GM23338 (cell line): Measurements from ENCODE around the gene GAS6. TPM values are rescaled to one million over a fixed set of nuclear protein-coding genes. Genes with fewer than 3 reads are reported as not detected.

ENCODE experiments used
- ATAC-seq: fragments of 200-7000 bp; cut with Tn5 transposase; 3 replicates; pipeline ENCODE4 v1.9.1; 2020
- DNase-seq: peaks from one replicate; pipeline ENCODE4 v3.0.0-alpha.2; 2015; ENCODE audit warnings: low spot score
- H2AFZ ChIP-seq: fragments of 200-600 bp; sonication (generic); 2 replicates; pipeline ENCODE4 v1.8.0; 2016; ENCODE audit warnings: antibody characterized with exemption, mild to moderate bottlenecking, moderate library complexity
- H3F3A ChIP-seq: fragments of 200-600 bp; sonication (generic); replicated peaks from 2 replicates; pipeline ENCODE4 v1.8.0; 2017; ENCODE audit warnings: antibody characterized with exemption, mixed run types, low read depth
- H3K27ac ChIP-seq: fragments of 200-600 bp; sonication (generic); 2 replicates; pipeline ENCODE4 v1.6.1; 2016; ENCODE audit warnings: low read depth
- H3K27me3 ChIP-seq: fragments of 200-600 bp; sonication (generic); 2 replicates; pipeline ENCODE4 v1.8.0; 2016; ENCODE audit warnings: mild to moderate bottlenecking, mixed run types, moderate library complexity; ENCODE audit not compliant: insufficient read depth
- H3K36me3 ChIP-seq: fragments of 200-600 bp; sonication (generic); 2 replicates; pipeline ENCODE4 v1.8.0; 2016; ENCODE audit warnings: mild to moderate bottlenecking; ENCODE audit not compliant: insufficient read depth
- H3K4me1 ChIP-seq: fragments of 200-600 bp; sonication (generic); 2 replicates; pipeline ENCODE4 v1.8.0; 2016; ENCODE audit warnings: mild to moderate bottlenecking, moderate library complexity; ENCODE audit not compliant: insufficient read depth
- H3K4me2 ChIP-seq: fragments of 200-600 bp; sonication (generic); 2 replicates; pipeline ENCODE4 v1.7.1; 2017; ENCODE audit warnings: mixed run types
- H3K4me3 ChIP-seq: fragments of 200-600 bp; sonication (generic); 2 replicates; pipeline ENCODE4 v1.6.1; 2016; ENCODE audit warnings: mixed run types
- H3K79me2 ChIP-seq: fragments of 200-600 bp; sonication (generic); replicated peaks from 2 replicates; pipeline ENCODE4 v1.8.0; 2017; ENCODE audit warnings: mild to moderate bottlenecking; ENCODE audit not compliant: insufficient read depth
- H3K9me2 ChIP-seq: fragments of 200-600 bp; sonication (generic); 2 replicates; pipeline ENCODE4 v1.8.0; 2017; ENCODE audit not compliant: insufficient read depth
- H4K20me1 ChIP-seq: fragments of 200-600 bp; sonication (generic); replicated peaks from 2 replicates; pipeline ENCODE4 v1.8.0; 2017; ENCODE audit warnings: mild to moderate bottlenecking; ENCODE audit not compliant: insufficient read depth
- H3K27ac Mint-ChIP-seq: 2 replicates; pipeline ENCODE4 v1.8.0; 2020; ENCODE audit warnings: inconsistent platforms, mild to moderate bottlenecking, moderate library complexity, mixed read lengths
- H3K27me3 Mint-ChIP-seq: 3 replicates; pipeline ENCODE4 v1.8.0; 2022; ENCODE audit warnings: low read depth, mild to moderate bottlenecking, moderate library complexity, mixed read lengths, inconsistent platforms; ENCODE audit not compliant: insufficient read depth, poor library complexity
- H3K36me3 Mint-ChIP-seq: 3 replicates; pipeline ENCODE4 v1.8.0; 2021; ENCODE audit warnings: low read depth, mild to moderate bottlenecking, inconsistent platforms, moderate library complexity, mixed read lengths
- H3K4me1 Mint-ChIP-seq: 3 replicates; pipeline ENCODE4 v1.8.0; 2020; ENCODE audit warnings: mild to moderate bottlenecking, inconsistent platforms, mixed read lengths
- H3K4me3 Mint-ChIP-seq: 3 replicates; pipeline ENCODE4 v1.8.0; 2021; ENCODE audit warnings: moderate library complexity, mild to moderate bottlenecking, inconsistent platforms, mixed read lengths
- H3K9me3 Mint-ChIP-seq: 3 replicates; pipeline ENCODE4 v1.8.0; 2020; ENCODE audit warnings: moderate library complexity, mild to moderate bottlenecking, inconsistent platforms, mixed read lengths
- CREB1 ChIP-seq: fragments of 250-450 bp; sonication (Bioruptor Pico); IDR thresholded peaks from 2 replicates; pipeline ENCODE4 v1.5.0; 2020; ENCODE audit warnings: low read depth, mild to moderate bottlenecking, moderate library complexity
- EZH2 ChIP-seq: fragments of 200-600 bp; sonication (generic); IDR thresholded peaks from one replicate; pipeline ENCODE4 v1.8.0; 2017; ENCODE audit warnings: antibody characterized with exemption, mild to moderate bottlenecking, low read depth; ENCODE audit not compliant: unreplicated experiment
- EZH2phosphoT487 ChIP-seq: fragments of 200-600 bp; sonication (generic); IDR thresholded peaks from one replicate; pipeline ENCODE4 v1.8.1; 2018; ENCODE audit warnings: antibody characterized with exemption; ENCODE audit not compliant: unreplicated experiment
- NANOG ChIP-seq: IDR thresholded peaks from 2 replicates; pipeline ENCODE4 v1.6.1; 2016; ENCODE audit warnings: antibody characterized with exemption, borderline replicate concordance
- STAT1 ChIP-seq: IDR thresholded peaks from one replicate; pipeline ENCODE4 v1.6.1; 2016; ENCODE audit warnings: antibody characterized with exemption; ENCODE audit not compliant: unreplicated experiment
- ZNF114 ChIP-seq: fragments of 250-450 bp; sonication (Bioruptor Pico); IDR thresholded peaks from 2 replicates; pipeline ENCODE4 v1.5.0; 2020; ENCODE audit warnings: mild to moderate bottlenecking, moderate library complexity
- ZNF331 ChIP-seq: fragments of 250-450 bp; sonication (Bioruptor Pico); IDR thresholded peaks from 2 replicates; pipeline ENCODE4 v1.5.0; 2020; ENCODE audit warnings: low read depth, mild to moderate bottlenecking, moderate library complexity
- polyA plus RNA-seq: library from polyadenylated mRNA; unstranded; fragments of >200 nt; fragmentation: Nextera tagmentation; extraction: Ambion mirVana; gene quantifications from 2 replicates; pipeline ENCODE4 v1.2.1, GENCODE V29; 2016
- total RNA-seq: library from RNA; depleted of rRNA; stranded (reverse); fragments of >200 nt; shearing (Covaris generic); gene quantifications from 2 replicates; pipeline ENCODE4 v1.2.3, GENCODE V29; 2014
- TF ChIP-seq, protein P1 (sequence below), 2 experiments: fragments of 200-600 bp in 1 of 2; sonication (generic) in 1 of 2; conservative IDR thresholded peaks; 2 replicates each; pipeline versions ENCODE4 v1.5.1 to v1.6.1; 2016 to 2017; ENCODE audit warnings: antibody characterized with exemption in 2 of 2, low read depth in 2 of 2, mild to moderate bottlenecking in 2 of 2, moderate library complexity in 1 of 2
- TF ChIP-seq, protein P2 (sequence below): IDR thresholded peaks from one replicate; pipeline ENCODE4 v1.6.1; 2018; ENCODE audit warnings: antibody characterized with exemption; ENCODE audit not compliant: unreplicated experiment
- TF ChIP-seq, protein P3 (sequence below): fragments of 250-450 bp; sonication (Bioruptor Pico); IDR thresholded peaks from 2 replicates; pipeline ENCODE4 v1.5.0; 2020; ENCODE audit warnings: mild to moderate bottlenecking, moderate library complexity

GAS6 gene
- total and polyA plus RNA-seq, 2 experiments from 2014 or later, result 7.9 to 21.2 TPM

DNA sequence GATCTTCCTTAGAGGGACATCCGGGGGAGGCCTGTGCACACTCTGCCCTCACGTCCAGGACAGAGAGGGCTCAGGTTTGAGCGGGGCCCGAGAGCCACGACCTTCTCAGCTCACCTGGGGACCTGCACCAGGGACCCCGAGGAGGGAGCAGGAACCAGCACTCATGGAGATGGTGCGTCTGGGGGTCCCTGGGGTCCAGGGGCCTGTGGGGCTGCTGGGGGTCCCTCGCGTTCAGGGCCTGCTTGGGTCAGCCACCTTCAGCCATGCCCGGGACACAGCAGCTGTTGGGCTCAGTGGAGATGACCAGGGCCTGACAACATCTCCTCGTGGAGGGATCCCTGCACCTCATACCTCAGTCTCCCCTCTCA, 57.8 kb downstream of the GAS6 start:
- H3K27ac ChIP-seq, result no peak overlapping the region
- Mint-ChIP-seq H3K36me3 (peaks cover 9% of the 10 kb centered on the region; the same call in 2 of the 3 replicates), H3K27me3 (peaks cover 12% of the 10 kb centered on the region), H3K4me3 (no peak overlapping the region), H3K9me3 (peaks cover 18% of the 10 kb centered on the region), H3K4me1 (no peaks in the 10 kb centered on the region), H3K27ac (no peak overlapping the region)
- no peaks in the 10 kb centered on the region for H3K27me3 ChIP-seq
- DNase-seq (no peak), ATAC-seq (no peak)
- no peaks in the 10 kb centered on the region for H4K20me1 ChIP-seq
- H3K4me2 ChIP-seq, result no peak overlapping the region
- H3K9me2 ChIP-seq, result no peaks in the 10 kb centered on the region
- no peak overlapping the region for H3K4me3 ChIP-seq
- H3K4me1 ChIP-seq, result no peaks in the 10 kb centered on the region
- H2AFZ ChIP-seq, result no peak overlapping the region
- no peaks in the 10 kb centered on the region for H3F3A ChIP-seq
- H3K36me3 ChIP-seq, result no peaks in the 10 kb centered on the region
- no peaks in the 10 kb centered on the region for H3K79me2 ChIP-seq
- TF ChIP-seq ZNF114 (CRISPR knock-in tag) (no peak), ZNF331 (CRISPR knock-in tag) (no peak), EZH2phosphoT487 (no peak)
- TF ChIP-seq, protein P1, sequence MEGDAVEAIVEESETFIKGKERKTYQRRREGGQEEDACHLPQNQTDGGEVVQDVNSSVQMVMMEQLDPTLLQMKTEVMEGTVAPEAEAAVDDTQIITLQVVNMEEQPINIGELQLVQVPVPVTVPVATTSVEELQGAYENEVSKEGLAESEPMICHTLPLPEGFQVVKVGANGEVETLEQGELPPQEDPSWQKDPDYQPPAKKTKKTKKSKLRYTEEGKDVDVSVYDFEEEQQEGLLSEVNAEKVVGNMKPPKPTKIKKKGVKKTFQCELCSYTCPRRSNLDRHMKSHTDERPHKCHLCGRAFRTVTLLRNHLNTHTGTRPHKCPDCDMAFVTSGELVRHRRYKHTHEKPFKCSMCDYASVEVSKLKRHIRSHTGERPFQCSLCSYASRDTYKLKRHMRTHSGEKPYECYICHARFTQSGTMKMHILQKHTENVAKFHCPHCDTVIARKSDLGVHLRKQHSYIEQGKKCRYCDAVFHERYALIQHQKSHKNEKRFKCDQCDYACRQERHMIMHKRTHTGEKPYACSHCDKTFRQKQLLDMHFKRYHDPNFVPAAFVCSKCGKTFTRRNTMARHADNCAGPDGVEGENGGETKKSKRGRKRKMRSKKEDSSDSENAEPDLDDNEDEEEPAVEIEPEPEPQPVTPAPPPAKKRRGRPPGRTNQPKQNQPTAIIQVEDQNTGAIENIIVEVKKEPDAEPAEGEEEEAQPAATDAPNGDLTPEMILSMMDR (conservative IDR thresholded peaks at IDR 0.05; ENCODE audit: low read depth in 2 of 2), result no peak
- TF ChIP-seq, protein P2, sequence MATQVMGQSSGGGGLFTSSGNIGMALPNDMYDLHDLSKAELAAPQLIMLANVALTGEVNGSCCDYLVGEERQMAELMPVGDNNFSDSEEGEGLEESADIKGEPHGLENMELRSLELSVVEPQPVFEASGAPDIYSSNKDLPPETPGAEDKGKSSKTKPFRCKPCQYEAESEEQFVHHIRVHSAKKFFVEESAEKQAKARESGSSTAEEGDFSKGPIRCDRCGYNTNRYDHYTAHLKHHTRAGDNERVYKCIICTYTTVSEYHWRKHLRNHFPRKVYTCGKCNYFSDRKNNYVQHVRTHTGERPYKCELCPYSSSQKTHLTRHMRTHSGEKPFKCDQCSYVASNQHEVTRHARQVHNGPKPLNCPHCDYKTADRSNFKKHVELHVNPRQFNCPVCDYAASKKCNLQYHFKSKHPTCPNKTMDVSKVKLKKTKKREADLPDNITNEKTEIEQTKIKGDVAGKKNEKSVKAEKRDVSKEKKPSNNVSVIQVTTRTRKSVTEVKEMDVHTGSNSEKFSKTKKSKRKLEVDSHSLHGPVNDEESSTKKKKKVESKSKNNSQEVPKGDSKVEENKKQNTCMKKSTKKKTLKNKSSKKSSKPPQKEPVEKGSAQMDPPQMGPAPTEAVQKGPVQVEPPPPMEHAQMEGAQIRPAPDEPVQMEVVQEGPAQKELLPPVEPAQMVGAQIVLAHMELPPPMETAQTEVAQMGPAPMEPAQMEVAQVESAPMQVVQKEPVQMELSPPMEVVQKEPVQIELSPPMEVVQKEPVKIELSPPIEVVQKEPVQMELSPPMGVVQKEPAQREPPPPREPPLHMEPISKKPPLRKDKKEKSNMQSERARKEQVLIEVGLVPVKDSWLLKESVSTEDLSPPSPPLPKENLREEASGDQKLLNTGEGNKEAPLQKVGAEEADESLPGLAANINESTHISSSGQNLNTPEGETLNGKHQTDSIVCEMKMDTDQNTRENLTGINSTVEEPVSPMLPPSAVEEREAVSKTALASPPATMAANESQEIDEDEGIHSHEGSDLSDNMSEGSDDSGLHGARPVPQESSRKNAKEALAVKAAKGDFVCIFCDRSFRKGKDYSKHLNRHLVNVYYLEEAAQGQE, result no peak

DNA sequence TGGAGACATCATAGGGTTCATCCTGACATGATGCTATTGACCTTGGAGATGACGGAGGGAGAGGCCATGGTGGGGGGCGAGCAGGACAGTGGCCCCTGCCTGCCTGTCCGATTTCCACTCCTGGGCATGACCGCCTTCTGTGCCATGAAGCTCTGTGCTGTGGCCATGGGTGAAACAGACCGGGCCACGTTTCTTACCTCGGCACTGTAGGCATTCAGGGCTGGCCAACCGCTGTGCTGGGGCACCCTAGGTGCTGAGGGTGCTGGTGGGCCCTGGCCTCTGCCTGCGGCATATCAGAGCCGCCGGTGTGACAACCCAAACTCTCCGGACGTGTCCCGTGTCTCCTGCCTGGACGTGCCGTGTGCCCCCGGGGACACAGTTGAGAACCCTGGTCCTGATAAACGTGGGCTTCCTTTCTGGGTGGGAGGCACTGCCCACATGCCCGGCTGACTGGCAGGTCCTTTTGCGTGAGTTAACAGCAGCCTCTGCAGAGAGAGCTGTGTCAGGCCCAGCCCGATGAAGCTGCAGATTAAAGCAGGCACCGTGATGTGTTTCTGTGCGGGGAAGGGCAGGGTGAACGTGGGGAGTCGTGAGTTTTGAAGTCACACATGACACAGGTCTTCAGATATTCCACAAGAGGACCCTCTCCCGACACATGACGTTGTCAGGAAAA, 58.3 kb downstream of the GAS6 start:
- peaks cover 9% of the 10 kb centered on the region; the same call in 2 of the 3 replicates for H3K36me3 Mint-ChIP-seq
- H3K27me3 ChIP-seq, result no peaks in the 10 kb centered on the region
- no peak overlapping the region for H3K4me3 ChIP-seq
- no peak for ATAC-seq
- no peaks in the 10 kb centered on the region for H3F3A ChIP-seq
- H3K4me1 ChIP-seq, result no peaks in the 10 kb centered on the region
- no peaks in the 10 kb centered on the region for H3K79me2 ChIP-seq
- H2AFZ ChIP-seq, result no peak overlapping the region
- H3K9me2 ChIP-seq, result no peaks in the 10 kb centered on the region
- H3K9me3 Mint-ChIP-seq, result peaks cover 18% of the 10 kb centered on the region
- no peak overlapping the region for H3K27ac Mint-ChIP-seq
- H3K4me3 Mint-ChIP-seq, result no peak overlapping the region
- no peaks in the 10 kb centered on the region for H3K4me1 Mint-ChIP-seq
- no peak overlapping the region for H3K4me2 ChIP-seq
- H3K27me3 Mint-ChIP-seq, result peaks cover 12% of the 10 kb centered on the region
- H3K36me3 ChIP-seq, result no peaks in the 10 kb centered on the region
- H4K20me1 ChIP-seq, result no peaks in the 10 kb centered on the region
- DNase-seq, result no peak
- H3K27ac ChIP-seq, result no peak overlapping the region
- TF ChIP-seq ZNF331 (CRISPR knock-in tag), result no peak
- no peak for TF ChIP-seq NANOG
- no peak for TF ChIP-seq ZNF114 (CRISPR knock-in tag)
- TF ChIP-seq, protein P3, sequence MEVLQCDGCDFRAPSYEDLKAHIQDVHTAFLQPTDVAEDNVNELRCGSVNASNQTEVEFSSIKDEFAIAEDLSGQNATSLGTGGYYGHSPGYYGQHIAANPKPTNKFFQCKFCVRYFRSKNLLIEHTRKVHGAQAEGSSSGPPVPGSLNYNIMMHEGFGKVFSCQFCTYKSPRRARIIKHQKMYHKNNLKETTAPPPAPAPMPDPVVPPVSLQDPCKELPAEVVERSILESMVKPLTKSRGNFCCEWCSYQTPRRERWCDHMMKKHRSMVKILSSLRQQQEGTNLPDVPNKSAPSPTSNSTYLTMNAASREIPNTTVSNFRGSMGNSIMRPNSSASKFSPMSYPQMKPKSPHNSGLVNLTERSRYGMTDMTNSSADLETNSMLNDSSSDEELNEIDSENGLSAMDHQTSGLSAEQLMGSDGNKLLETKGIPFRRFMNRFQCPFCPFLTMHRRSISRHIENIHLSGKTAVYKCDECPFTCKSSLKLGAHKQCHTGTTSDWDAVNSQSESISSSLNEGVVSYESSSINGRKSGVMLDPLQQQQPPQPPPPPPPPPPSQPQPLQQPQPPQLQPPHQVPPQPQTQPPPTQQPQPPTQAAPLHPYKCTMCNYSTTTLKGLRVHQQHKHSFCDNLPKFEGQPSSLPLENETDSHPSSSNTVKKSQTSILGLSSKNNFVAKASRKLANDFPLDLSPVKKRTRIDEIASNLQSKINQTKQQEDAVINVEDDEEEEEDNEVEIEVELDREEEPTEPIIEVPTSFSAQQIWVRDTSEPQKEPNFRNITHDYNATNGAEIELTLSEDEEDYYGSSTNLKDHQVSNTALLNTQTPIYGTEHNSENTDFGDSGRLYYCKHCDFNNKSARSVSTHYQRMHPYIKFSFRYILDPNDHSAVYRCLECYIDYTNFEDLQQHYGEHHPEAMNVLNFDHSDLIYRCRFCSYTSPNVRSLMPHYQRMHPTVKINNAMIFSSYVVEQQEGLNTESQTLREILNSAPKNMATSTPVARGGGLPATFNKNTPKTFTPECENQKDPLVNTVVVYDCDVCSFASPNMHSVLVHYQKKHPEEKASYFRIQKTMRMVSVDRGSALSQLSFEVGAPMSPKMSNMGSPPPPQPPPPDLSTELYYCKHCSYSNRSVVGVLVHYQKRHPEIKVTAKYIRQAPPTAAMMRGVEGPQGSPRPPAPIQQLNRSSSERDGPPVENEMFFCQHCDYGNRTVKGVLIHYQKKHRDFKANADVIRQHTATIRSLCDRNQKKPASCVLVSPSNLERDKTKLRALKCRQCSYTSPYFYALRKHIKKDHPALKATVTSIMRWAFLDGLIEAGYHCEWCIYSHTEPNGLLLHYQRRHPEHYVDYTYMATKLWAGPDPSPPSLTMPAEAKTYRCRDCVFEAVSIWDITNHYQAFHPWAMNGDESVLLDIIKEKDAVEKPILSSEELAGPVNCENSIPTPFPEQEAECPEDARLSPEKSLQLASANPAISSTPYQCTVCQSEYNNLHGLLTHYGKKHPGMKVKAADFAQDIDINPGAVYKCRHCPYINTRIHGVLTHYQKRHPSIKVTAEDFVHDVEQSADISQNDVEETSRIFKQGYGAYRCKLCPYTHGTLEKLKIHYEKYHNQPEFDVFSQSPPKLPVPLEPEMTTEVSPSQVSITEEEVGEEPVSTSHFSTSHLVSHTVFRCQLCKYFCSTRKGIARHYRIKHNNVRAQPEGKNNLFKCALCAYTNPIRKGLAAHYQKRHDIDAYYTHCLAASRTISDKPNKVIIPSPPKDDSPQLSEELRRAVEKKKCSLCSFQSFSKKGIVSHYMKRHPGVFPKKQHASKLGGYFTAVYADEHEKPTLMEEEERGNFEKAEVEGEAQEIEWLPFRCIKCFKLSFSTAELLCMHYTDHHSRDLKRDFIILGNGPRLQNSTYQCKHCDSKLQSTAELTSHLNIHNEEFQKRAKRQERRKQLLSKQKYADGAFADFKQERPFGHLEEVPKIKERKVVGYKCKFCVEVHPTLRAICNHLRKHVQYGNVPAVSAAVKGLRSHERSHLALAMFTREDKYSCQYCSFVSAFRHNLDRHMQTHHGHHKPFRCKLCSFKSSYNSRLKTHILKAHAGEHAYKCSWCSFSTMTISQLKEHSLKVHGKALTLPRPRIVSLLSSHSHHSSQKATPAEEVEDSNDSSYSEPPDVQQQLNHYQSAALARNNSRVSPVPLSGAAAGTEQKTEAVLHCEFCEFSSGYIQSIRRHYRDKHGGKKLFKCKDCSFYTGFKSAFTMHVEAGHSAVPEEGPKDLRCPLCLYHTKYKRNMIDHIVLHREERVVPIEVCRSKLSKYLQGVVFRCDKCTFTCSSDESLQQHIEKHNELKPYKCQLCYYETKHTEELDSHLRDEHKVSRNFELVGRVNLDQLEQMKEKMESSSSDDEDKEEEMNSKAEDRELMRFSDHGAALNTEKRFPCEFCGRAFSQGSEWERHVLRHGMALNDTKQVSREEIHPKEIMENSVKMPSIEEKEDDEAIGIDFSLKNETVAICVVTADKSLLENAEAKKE (CRISPR knock-in tag), result no peak
- no peak for TF ChIP-seq STAT1
- no peak for TF ChIP-seq CREB1 (CRISPR knock-in tag)
- no peak for TF ChIP-seq EZH2
